ENCODE results near the gene PHACTR3. TPM values are rescaled to one million over a fixed set of nuclear protein-coding genes. Genes with fewer than 3 reads are reported as not detected.

Gene PHACTR3
- polyA plus RNA-seq, 1 experiment = not detected

DNA sequence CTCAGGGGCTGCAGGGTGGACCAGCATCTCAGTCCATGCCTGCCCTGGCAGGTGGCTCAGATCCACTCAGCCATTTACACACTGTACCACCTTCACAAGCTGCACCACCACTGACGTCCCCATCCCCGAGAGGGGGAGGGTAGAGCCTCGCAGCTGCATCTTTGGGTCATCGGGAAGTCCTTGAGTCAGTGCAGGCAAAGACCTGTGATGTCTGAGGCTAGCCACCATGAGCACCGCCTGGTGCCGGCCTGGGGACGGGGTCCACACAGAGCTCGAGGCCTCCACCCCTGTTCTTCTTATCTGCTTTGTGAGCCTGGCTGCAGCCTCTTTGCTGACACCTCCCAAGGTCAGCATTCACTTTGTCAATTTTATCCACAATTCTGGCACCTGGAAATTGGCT is 141.4 kb downstream of the PHACTR3 start:
- POLR2A ChIA-PET = no interaction called here
- H3K4me3 ChIP-seq (ENCODE audit: low read depth, low read length) = no peak overlapping the region
- H3K27me3 ChIP-seq (ENCODE audit: control insufficient read depth, insufficient read depth, low read length) = no peaks in the 10 kb centered on the region
- H3K27ac ChIP-seq (ENCODE audit: low read depth, low read length) = no peak overlapping the region
- TF ChIP-seq CTCF (IDR thresholded peaks at IDR 0.05; ENCODE audit: low read depth, low read length) = no peak
- no peak for DNase-seq (ENCODE audit: low read depth, low spot score)
- H3K9me3 ChIP-seq (ENCODE audit: control insufficient read depth, insufficient read depth, low read length) = peaks cover 47% of the 10 kb centered on the region
- CTCF ChIA-PET = no interaction called here

- no peak for DNase-seq (ENCODE audit: low read depth, low spot score)
- H3K9me3 ChIP-seq (ENCODE audit: control insufficient read depth, insufficient read depth, low read length) = peaks cover 46% of the 10 kb centered on the region
- no peak overlapping the region for H3K27ac ChIP-seq (ENCODE audit: low read depth, low read length)
- POLR2A ChIA-PET = no interaction called here
- no peak overlapping the region for H3K4me3 ChIP-seq (ENCODE audit: low read depth, low read length)
- CTCF ChIA-PET = no interaction called here
- no peak for TF ChIP-seq CTCF (IDR thresholded peaks at IDR 0.05; ENCODE audit: low read depth, low read length)
- no peaks in the 10 kb centered on the region for H3K27me3 ChIP-seq (ENCODE audit: control insufficient read depth, insufficient read depth, low read length)
Measured at GRCh38 chr20:59746155-59746554, 141.8 kb downstream of the PHACTR3 start.

- Histone ChIP-seq H3K4me3 (ENCODE audit: low read depth, low read length) (no peak overlapping the region), H3K27ac (ENCODE audit: low read depth, low read length) (no peak overlapping the region), H3K9me3 (ENCODE audit: control insufficient read depth, insufficient read depth, low read length) (peaks cover 35% of the 10 kb centered on the region), H3K27me3 (ENCODE audit: control insufficient read depth, insufficient read depth, low read length) (peaks cover 2% of the 10 kb centered on the region)
- no peak for TF ChIP-seq CTCF (IDR thresholded peaks at IDR 0.05; ENCODE audit: low read depth, low read length)
- DNase-seq (ENCODE audit: low read depth, low spot score) = no peak
- CTCF ChIA-PET = interaction anchor here (0.9 kb wide), 1 partner anchor 178 kb away, joined by 3 read pairs; no protein-coding TSS in a partner anchor
- POLR2A ChIA-PET = no interaction called here
Measured at GRCh38 chr20:59747671-59748515, 143.6 kb downstream of the PHACTR3 start.

- TF ChIP-seq CTCF (IDR thresholded peaks at IDR 0.05; ENCODE audit: low read depth, low read length) = no peak
- POLR2A ChIA-PET = no interaction called here
- Histone ChIP-seq H3K27me3 (ENCODE audit: control insufficient read depth, insufficient read depth, low read length) (peaks cover 2% of the 10 kb centered on the region), H3K9me3 (ENCODE audit: control insufficient read depth, insufficient read depth, low read length) (peaks cover 27% of the 10 kb centered on the region), H3K4me3 (ENCODE audit: low read depth, low read length) (no peak overlapping the region), H3K27ac (ENCODE audit: low read depth, low read length) (no peak overlapping the region)
- DNase-seq (ENCODE audit: low read depth, low spot score) = no peak
- CTCF ChIA-PET = no interaction called here
Measured at GRCh38 chr20:59748619-59749191, 144.4 kb downstream of the PHACTR3 start.

DNA sequence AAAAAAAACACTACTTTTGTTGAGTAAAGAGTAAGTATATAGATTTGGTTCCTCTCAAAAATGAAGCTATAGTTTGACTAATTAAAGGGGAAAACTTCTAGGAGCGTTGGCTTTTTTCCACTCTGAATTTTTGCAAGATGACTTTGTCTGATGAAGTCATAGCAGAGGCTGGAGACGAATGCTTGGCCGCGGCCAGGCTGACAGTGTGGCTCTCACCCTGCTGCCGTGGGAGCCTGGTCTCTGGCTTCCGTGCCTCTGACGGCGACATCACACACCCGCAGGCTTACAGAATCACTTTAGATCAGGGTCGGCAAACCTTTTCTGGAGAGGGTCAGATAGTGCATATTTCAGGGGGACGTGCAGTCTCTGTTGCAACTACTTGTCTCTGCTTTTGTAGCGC is 145.0 kb downstream of the PHACTR3 start:
- Histone ChIP-seq H3K27me3 (ENCODE audit: control insufficient read depth, insufficient read depth, low read length) (peaks cover 2% of the 10 kb centered on the region), H3K9me3 (ENCODE audit: control insufficient read depth, insufficient read depth, low read length) (peaks cover 21% of the 10 kb centered on the region), H3K4me3 (ENCODE audit: low read depth, low read length) (no peak overlapping the region), H3K27ac (ENCODE audit: low read depth, low read length) (no peak overlapping the region)
- no peak for TF ChIP-seq CTCF (IDR thresholded peaks at IDR 0.05; ENCODE audit: low read depth, low read length)
- ChIA-PET CTCF (no interaction called here), POLR2A (no interaction called here)
- no peak for DNase-seq (ENCODE audit: low read depth, low spot score)

All from AG04450 (cell line).